Caco-2 (cell line): ENCODE measurements around the gene CACNB3. TPM values are rescaled to one million over a fixed set of nuclear protein-coding genes. Genes with fewer than 3 reads are reported as not detected.
"Not testable (repeated sequence)": the region's sequence is repeated elsewhere in the genome, so short reads cannot be mapped to it uniquely, and the experiment has no call there.

Experiments used
- BruUV-seq: library from RNA; stranded (reverse); fragments of 400-500 nt; replicated peaks from 2 replicates; lab custom pipeline; 2021; lab: Mats Ljungman, UMichigan
- CTCF ChIA-PET: fragments of 300-600 bp; sonication (Branson Sonifier 250); formaldehyde crosslinking; loops from one replicate; lab custom pipeline; 2022; ENCODE audit warnings: antibody characterized with exemption; lab: Charles Lee
- POLR2A ChIA-PET: fragments of 300-600 bp; sonication (Branson Sonifier 250); formaldehyde crosslinking; loops from one replicate; lab custom pipeline; 2022; ENCODE audit warnings: antibody characterized with exemption; lab: Charles Lee
- DNase-seq, 2 experiments: peaks; one replicate each; pipeline versions ENCODE4 v3.0.0 to v3.0.0-alpha.2; 2020 to 2022
- H3K27me3 ChIP-seq: replicated peaks from 2 replicates; pipeline ENCODE4 v1.6.0; 2011; ENCODE audit warnings: low read length; ENCODE audit not compliant: control insufficient read depth, insufficient read depth
- H3K36me3 ChIP-seq: 2 replicates; pipeline ENCODE4 v1.5.1; 2011; ENCODE audit warnings: low read length; ENCODE audit not compliant: control insufficient read depth, insufficient read depth
- H3K4me1 ChIP-seq: fragments of 250-450 bp; sonication (Bioruptor Pico); 2 replicates; pipeline ENCODE4 v1.5.1; 2020; ENCODE audit warnings: mild to moderate bottlenecking
- H3K4me3 ChIP-seq: 2 replicates; pipeline ENCODE4 v1.5.1; 2011; ENCODE audit warnings: low read depth, mild to moderate bottlenecking, control low read depth, low read length
- H3K9me3 ChIP-seq: fragments of 250-450 bp; sonication (Bioruptor Pico); 2 replicates; pipeline ENCODE4 v1.5.1; 2020; ENCODE audit warnings: mild to moderate bottlenecking, moderate library complexity
- H3K27ac Mint-ChIP-seq: one replicate; pipeline ENCODE4 v1.8.0; 2022; ENCODE audit warnings: mixed read lengths; ENCODE audit not compliant: unreplicated experiment
- H3K27me3 Mint-ChIP-seq: one replicate; pipeline ENCODE4 v1.8.0; 2022; ENCODE audit warnings: mixed read lengths; ENCODE audit not compliant: insufficient read depth, unreplicated experiment
- H3K36me3 Mint-ChIP-seq: one replicate; pipeline ENCODE4 v1.8.0; 2022; ENCODE audit warnings: mild to moderate bottlenecking, mixed read lengths; ENCODE audit not compliant: insufficient read depth, unreplicated experiment
- H3K4me1 Mint-ChIP-seq: one replicate; pipeline ENCODE4 v1.8.0; 2022; ENCODE audit warnings: low read depth, mixed read lengths; ENCODE audit not compliant: unreplicated experiment
- H3K4me3 Mint-ChIP-seq: one replicate; pipeline ENCODE4 v1.8.0; 2022; ENCODE audit warnings: mild to moderate bottlenecking, moderate library complexity, mixed read lengths; ENCODE audit not compliant: unreplicated experiment
- H3K9me3 Mint-ChIP-seq: one replicate; pipeline ENCODE4 v1.8.0; 2022; ENCODE audit warnings: mixed read lengths; ENCODE audit not compliant: unreplicated experiment
- CTCF ChIP-seq, 2 experiments: fragments of 200-600 bp in 1 of 2; IDR thresholded peaks; 1 replicate in 1 of 2; 2 replicates in 1 of 2; pipeline versions ENCODE4 v1.5.1 to v1.8.0; 2011 to 2022; ENCODE audit warnings: antibody characterized with exemption in 1 of 2, control low read depth in 1 of 2, inconsistent platforms in 1 of 2, low read depth in 1 of 2, low read length in 1 of 2, mild to moderate bottlenecking in 1 of 2, moderate library complexity in 1 of 2; ENCODE audit not compliant: insufficient read depth in 1 of 2, severe bottlenecking in 1 of 2, unreplicated experiment in 1 of 2
- intact Hi-C: fragments of 100-400 bp; cut with micrococcal nuclease; formaldehyde crosslinking; loops from one replicate; pipeline ENCODE4 v1.10.0; 2022; ENCODE audit not compliant: unreplicated experiment
- total RNA-seq: library from RNA; stranded (reverse); gene quantifications from 2 replicates; pipeline ENCODE4 v1.2.3, GENCODE V29; 2022

The CACNB3 gene
- total RNA-seq, 1 experiment from 2014 or later = 20.4 TPM

GRCh38 chr12:48854488-48854887, 36.2 kb downstream of the CACNB3 start:
- H3K27ac Mint-ChIP-seq = no peak overlapping the region
- peaks cover 25% of the 10 kb centered on the region for H3K4me1 Mint-ChIP-seq
- Histone ChIP-seq H3K36me3 (no peaks in the 10 kb centered on the region), H3K9me3 (no peaks in the 10 kb centered on the region), H3K27me3 (no peaks in the 10 kb centered on the region), H3K4me1 (peaks cover 8% of the 10 kb centered on the region), H3K4me3 (no peak overlapping the region)
- no TSS peak for BruUV-seq
- no peaks in the 10 kb centered on the region for H3K27me3 Mint-ChIP-seq
- TF ChIP-seq CTCF (IDR thresholded peaks at IDR 0.05; ENCODE audit: insufficient read depth in 1 of 2, low read depth in 1 of 2, low read length in 1 of 2, severe bottlenecking in 1 of 2, unreplicated experiment in 1 of 2) = no peak
- intact Hi-C loops = no loop called here
- POLR2A ChIA-PET = interaction anchor here (1.9 kb wide), 1 partner anchor 36 kb away, joined by 6 read pairs; no protein-coding TSS in a partner anchor
- no peak for DNase-seq
- CTCF ChIA-PET = interaction anchor here (8.2 kb wide), 1 partner anchor 36 kb away, joined by 321 read pairs; no protein-coding TSS in a partner anchor
- H3K36me3 Mint-ChIP-seq = peaks cover 16% of the 10 kb centered on the region
- H3K9me3 Mint-ChIP-seq = no peaks in the 10 kb centered on the region
- no peak overlapping the region for H3K4me3 Mint-ChIP-seq

GRCh38 chr12:48854932-48855331, 36.6 kb downstream of the CACNB3 start:
- ChIA-PET CTCF (interaction anchor here (8.2 kb wide), 1 partner anchor 36 kb away, joined by 321 read pairs; no protein-coding TSS in a partner anchor), POLR2A (interaction anchor here (1.9 kb wide), 1 partner anchor 36 kb away, joined by 6 read pairs; no protein-coding TSS in a partner anchor)
- BruUV-seq, intact Hi-C loops, H3K27me3 Mint-ChIP-seq, H3K4me1 ChIP-seq, H3K27ac Mint-ChIP-seq, H3K27me3 ChIP-seq, H3K36me3 ChIP-seq, H3K4me3 Mint-ChIP-seq, H3K9me3 Mint-ChIP-seq, H3K9me3 ChIP-seq, DNase-seq, H3K4me3 ChIP-seq: not testable (repeated sequence)
- Mint-ChIP-seq H3K4me1 (peaks cover 22% of the 10 kb centered on the region), H3K36me3 (peaks cover 16% of the 10 kb centered on the region)

GRCh38 chr12:48856379-48856778, 38.1 kb downstream of the CACNB3 start:
- no peaks in the 10 kb centered on the region for H3K27me3 Mint-ChIP-seq
- no peak overlapping the region for H3K27ac Mint-ChIP-seq
- ChIA-PET CTCF (interaction anchor here (1.4 to 8.2 kb wide), 2 partner anchors 27 to 34 kb away, joined by 6 to 321 read pairs; no protein-coding TSS in a partner anchor), POLR2A (interaction anchor here (1.1 kb wide), 1 partner anchor 9 kb away, joined by 5 read pairs; no protein-coding TSS in a partner anchor)
- Histone ChIP-seq H3K4me1 (peaks cover 8% of the 10 kb centered on the region), H3K27me3 (no peaks in the 10 kb centered on the region), H3K36me3 (no peaks in the 10 kb centered on the region), H3K4me3 (no peak overlapping the region), H3K9me3 (no peaks in the 10 kb centered on the region)
- intact Hi-C loops = no loop called here
- DNase-seq = no peak
- BruUV-seq = no TSS peak
- H3K4me1 Mint-ChIP-seq = peaks cover 10% of the 10 kb centered on the region
- no peaks in the 10 kb centered on the region for H3K9me3 Mint-ChIP-seq
- H3K36me3 Mint-ChIP-seq = peaks cover 16% of the 10 kb centered on the region
- H3K4me3 Mint-ChIP-seq = no peak overlapping the region
- no peak for TF ChIP-seq CTCF (IDR thresholded peaks at IDR 0.05; ENCODE audit: insufficient read depth in 1 of 2, low read depth in 1 of 2, low read length in 1 of 2, severe bottlenecking in 1 of 2, unreplicated experiment in 1 of 2)
